RKO (cell line): ENCODE results near the gene AIG1.
"Not testable (repeated sequence)": the region's sequence is repeated elsewhere in the genome, so short reads cannot be mapped to it uniquely, and the experiment has no call there.

Experiments
- DNase-seq: peaks from one replicate; pipeline ENCODE4 v3.0.0-alpha.2; 2016; ENCODE audit warnings: low spot score

Gene AIG1

DNA sequence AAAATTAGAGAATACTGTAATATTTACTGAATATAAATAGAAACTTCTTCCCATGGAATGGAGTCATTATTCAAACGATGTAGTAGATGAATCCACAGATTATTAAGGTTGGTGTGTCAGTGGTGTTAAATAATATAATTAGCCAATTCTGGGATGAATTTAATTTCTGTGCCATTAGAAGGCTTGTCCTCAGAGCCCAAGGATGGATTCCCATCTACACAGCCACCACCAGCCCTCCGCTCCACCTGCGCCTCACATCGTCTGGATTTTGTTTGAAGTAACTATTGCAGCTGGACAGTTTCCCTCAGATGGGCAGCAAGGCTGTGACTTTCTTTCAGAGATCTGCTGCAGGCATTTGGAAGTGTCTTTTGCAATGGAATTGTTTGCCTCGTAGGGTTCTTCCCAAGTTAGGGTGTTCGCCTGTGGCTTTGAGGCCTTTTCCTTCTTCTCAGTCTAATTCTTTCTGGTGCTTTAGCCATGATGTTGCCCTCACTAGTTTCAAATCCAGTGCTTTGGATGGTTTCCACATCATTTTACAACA is 104.7 kb downstream of the AIG1 start:
- no peak for DNase-seq

DNA sequence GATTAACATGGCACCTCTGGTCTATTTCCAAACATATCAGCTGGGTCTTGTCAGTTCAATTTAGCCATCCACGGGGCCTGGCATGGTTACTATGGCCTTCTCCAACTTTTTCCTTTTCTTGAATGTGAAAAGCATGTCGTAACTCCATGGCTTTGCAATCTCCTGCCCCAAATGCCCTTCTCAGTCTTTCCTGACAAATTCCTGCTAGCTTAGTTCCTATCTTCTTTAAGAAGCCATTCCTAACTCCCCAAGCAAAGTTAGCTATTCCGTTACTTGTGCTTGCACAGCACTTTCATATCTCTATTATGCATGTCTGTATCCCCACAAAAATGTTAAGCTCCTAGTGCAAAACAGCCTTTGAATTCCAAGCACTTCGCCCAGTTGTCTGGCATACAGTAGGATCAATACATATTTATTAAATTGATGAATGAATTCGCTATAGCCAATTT is 105.6 kb downstream of the AIG1 start:
- DNase-seq = no peak

DNA sequence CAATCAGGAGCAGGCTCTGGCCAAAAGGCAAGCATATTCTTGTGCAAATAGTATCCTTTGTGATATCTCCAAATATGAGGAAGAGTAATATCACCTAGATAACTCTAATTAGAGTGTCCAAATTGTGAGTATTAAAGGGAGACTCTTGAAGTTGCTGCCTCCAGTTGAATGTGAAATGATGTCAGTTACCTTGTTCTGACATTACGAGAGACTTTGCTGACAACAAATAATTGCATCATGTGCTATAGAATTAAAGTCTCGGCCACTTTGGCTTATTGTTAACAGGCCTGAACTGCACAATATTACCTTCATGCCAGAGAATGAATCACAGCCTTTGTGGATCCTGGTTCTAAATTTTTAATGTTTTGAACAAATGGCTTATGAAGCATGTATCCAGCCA is 106.5 kb downstream of the AIG1 start:
- no peak for DNase-seq

DNA sequence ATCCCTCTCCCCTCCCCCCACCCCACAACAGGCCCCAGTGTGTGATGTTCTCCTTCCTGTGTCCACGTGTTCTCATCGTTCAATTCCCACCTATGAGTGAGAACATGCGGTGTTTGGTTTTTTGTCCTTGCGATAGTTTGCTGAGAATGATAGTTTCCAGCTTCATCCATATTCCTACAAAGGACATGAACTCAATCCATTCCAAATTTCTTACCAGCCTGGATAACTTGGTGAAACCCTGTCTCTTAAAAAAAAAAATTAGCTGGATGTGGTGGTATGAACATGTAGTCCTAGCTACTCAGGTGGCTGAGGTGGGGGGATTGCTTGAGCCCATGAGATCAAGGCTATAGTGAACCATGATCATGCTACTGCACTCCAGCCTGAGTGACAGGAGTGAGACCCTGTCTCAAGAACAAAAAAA is 107.7 kb downstream of the AIG1 start:
- not testable (repeated sequence) for DNase-seq

DNA sequence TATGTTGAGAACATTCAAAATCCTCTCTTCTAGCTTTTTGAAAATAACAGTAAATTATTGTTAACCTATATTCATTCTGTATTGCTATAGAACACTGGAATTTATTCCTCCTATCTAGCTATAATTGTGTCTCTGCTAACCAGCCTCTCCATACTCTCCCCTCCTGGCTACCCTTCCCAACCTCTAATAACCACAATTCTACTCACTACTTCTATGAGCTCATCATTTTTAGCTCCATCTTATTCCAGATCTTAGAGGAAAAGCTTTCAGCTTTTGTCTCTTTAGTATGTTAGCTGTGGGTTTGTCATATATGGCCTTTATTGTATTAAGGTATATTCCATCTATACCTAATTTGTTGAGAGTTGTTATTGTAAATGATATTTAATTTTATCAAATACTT is 108.8 kb downstream of the AIG1 start:
- DNase-seq = no peak

DNA sequence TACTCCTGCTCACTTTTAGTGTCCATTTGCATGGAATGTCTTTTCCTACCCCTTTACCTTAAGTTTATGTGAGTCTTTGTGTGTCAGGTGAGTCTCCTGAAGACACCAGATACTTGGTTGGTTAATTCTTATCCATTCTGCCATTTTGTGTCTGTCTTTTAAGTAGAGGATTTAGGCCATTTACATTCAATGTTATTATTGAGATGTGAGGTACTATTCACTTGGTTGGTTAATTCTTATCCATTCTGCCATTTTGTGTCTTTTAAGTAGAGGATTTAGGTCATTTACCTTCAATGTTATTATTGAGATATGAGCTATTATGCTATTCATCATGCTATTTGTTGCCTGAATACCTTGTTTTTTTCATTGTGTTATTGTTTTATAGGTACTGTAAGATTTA is 113.8 kb downstream of the AIG1 start:
- no peak for DNase-seq

DNA sequence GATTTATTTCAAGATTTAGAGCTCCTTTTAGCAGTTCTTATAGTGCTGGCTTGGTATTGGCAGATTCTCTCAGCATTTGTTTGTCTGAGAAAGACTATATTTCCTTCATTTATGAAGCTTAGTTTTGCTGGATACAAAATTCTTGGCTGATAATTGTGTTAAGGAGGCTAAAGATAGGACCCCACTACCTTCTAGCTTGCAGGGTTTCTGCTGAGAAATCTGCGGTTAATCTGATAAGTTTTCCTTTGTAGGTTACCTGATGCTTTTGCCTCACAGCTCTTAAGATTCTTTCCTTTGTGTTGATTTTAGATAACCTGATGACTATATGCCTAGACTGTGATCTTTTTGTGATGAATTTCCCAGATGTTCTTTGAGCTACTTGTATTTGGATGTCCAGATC is 114.3 kb downstream of the AIG1 start:
- DNase-seq = no peak

DNA sequence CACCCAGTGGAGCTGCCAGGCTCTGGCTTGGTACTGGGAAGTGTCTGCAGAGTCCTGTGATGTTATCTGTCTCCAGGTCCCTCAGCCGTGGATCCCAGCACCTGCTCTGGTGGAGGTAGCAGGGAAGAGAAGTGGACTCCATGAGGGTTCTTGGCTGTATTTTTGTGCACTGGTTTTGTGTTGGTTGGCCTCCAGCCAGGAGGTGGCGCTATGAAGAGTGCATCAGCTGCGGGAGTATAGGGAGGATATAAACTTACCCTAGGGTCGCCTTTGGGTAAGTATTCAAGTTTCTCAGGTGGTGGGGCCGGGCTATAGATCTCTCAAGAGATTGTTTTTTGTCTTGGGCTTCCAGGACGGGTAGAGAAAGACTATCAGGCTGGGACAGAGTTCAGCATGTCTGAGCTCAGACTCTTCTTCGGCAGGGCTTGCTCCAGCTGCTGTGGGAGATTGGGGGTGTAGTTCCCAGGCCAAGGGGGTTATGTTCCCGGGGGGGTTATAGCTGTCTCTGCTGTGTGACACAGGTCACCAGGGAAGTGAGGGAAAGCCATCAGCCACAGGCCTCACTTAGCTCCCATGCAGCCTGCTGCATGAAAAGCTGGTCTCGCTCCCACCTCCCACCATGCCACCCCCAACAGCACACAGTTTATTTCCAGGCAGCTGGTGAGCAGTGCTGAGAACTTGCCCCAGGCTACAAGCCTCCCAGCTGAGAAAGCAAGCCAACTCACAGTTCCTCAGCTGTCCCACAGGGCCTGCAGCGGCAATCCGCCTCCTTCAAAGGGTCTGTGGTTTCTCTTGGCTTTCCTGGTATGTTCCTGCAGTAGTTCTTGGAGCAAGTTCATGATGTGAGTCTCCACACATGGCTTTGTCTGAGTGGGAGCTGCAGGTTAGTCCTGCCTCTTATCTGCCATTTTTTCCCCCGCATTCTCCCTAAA is 115.7 kb downstream of the AIG1 start:
- DNase-seq = no peak

DNA sequence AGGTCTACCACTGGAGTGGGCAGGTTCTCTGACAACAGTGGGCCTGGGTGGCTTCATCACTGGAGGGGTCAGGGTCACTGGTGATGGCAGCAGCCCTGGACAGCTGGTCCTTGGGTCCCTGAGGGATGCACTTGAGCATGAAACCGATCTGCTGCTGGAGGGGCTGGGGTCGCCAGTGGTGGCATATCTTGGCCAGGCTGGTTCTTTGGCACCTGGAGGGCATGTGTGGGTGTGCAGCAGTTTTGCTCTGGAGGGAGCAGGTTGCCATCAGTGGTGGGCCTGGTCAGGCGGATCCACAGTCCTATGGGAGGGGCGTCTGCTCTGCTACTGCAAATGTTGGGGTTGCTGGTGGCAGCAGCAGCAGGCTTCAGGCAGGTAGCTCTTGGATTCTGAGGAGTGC is 117.0 kb downstream of the AIG1 start:
- DNase-seq = no peak

DNA sequence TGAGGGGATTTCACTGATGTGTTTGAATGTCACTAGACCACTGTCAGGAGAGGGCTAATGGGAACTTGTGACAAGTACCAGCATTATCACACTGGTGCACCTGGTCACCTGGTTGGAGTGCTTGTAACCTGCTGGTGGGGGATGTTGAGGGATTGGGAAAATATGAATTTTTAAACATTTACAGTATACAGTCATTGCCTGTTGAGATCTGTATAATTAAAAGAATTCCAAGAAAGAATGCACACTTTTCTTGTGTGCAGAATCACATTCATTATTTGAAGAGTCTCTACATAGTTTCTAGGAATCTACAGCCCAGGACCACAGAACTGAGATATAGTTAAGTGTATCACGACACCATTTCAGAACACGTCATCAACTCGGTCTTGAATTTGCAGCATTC is 118.4 kb downstream of the AIG1 start:
- no peak for DNase-seq

DNA sequence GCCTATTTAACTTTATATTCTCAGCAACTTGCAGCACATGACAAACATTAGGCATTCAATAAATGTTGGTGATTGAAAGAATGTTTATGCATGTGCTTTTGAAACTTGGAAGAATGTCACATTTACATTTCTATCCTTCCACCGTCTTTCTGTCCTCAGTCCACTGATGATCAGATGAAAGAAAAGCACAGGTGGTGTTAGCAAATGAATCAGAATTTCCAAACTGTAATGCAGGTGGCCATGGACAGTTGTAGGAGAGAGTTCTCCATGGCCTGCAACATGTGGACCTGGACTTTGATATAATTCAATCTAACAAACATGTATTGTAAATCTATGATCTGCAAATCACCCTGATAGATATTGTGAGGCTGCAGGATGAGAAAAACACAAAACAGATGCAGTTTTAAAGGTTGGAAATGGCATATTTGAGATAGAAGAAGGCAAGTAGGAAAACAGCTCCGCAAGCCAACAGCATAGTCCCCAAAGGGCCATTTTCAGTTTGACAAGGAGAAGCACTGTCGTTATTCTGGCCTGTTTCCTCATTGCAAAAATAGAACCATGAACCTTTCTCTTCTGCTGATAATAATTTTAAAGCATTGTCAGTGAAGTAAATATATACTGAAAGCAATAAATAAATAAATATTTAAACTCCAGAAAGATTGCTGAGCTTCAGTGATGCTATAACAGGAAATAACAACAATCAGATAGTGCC is 119.4 kb downstream of the AIG1 start:
- DNase-seq = no peak

DNA sequence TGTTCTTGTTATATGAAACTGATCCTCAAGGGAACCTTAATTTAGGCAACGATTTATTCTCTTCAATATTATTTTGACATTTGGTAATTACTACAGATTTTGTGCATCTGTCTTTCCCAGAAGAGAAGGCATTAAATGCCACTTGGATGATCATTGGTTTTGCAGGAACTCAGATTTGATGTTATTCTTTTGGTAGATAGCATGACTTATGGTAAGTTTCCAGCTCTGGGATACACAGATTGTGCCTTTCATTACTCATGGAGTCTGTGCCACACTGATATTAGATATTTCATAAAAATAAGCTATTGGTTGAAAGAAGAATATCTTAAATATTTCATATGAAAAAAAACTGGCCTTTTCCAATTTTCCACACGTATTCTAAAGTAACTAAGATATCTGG is 120.1 kb downstream of the AIG1 start:
- no peak for DNase-seq

DNA sequence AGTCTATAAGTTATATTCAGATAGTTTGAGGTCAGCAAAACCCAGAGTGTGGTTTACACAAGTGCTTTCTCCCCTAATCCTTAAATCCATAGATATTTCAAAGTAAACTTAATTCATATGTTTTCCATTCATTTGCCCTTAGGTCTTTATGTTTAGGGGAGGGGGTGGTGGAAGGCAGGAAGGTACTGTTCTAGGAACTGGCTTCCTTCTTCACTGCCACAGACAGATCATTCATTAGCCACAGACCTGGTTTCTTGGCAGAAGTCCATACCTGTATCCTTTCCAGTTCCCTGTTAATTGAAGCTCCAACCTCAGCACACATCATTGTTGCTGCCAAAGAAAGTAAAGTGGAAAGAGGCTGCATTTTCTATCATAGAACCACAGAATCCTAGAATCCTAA is 123.0 kb downstream of the AIG1 start:
- DNase-seq = no peak

DNA sequence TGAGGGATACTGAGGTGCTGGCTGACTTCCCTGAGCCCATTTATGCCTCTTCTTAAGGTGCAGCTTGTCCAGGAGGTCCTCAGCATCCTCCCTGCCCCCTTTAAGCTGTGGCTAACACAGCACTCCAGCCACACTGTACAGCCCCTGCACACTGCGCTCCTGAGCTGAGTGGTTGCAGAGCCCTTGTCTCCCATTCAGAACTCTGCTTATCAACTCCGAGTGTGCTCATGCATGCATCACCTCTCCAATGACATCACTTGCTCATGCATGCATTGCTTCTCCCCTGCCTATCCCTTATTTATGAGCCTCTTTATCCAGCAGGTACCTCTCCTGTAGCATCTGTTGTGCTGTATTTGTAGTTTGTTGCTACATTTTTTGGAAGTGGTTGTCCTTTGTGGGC is 124.6 kb downstream of the AIG1 start:
- no peak for DNase-seq

DNA sequence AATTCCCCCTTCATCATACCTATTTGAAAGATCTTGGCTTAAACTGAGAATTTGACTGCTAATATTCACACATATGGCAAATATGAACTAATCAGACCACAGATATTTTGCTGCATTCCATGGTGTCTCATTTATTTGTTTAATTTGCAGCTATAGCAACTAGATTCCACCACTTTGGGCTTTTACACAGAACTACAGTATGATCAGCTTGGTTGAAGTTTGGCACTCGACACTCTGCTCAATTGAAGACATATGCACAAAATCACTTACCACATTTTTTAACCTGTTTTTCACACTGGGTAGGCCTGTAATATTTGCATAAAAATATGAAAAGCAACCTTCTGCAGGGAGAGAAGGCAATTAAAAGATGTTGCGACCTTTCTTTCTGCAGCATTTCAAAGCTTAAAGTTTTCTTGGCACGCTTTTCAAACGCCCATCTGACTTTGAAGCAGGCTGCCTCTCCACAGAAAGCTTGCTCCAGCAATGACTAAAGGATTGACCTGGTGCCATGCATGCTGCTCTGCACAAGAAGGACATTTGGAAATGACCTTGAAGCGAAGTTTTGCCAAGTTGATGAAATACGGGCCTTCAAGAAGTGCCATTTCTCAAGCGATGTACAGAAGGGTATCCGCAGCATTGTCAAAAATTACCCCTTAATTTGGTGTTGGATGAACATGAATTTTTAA is 126.7 kb downstream of the AIG1 start:
- no peak for DNase-seq

DNA sequence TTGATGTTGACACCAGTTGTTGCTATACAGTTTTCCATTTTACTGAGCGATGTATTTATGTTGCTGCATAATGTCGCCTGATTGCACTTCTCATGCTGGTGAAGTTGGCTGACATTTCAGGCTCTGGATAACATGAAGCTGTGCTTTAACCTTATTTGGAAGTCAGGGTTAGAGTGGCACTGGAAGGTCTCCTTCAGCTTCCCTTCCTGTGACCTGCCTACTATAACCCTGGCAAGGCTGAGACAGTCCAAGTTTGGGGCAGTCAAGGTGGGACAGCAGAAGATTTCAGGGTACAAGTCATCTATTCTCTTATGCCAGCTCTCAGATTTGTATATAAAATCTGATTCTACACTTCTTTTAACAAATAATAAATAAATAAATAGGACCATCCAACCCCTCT is 127.6 kb downstream of the AIG1 start:
- no peak for DNase-seq

DNA sequence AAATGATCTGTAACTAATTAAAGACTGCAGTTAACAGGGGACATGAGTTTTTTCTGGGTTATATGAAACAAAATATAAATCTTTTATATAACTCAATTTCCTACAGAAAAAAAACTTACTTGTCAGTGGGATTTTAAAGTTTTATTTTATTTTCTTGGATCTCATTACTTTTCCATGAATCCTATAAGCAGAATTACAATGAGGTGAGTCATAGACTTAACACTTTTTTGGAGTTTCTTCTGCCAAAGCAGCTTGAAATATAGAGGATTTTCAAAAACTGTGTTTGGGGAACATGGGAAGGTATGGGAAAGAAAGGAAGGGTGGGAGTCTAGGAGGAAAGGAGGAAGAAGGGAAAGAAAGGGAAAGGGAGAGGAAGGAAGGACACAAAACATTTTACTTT is 130.7 kb downstream of the AIG1 start:
- DNase-seq = no peak

DNA sequence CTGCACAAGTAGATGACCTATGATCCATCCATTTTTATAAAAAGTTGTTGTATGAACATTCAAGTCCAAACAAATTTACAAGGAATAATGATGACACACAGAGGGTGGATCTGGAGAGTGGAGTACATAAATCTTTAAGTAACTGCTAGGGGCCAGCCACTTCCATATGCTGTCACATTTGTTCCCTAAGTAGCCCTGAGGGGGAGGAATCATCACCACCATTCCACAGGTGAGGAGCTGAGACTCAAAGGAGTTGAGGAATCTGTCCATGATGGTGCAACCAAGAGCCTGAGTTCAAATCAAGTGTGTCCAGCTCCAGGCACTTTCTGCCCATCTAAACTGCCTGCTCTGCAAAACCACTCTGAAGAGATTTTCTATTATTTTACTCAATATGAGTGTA is 132.1 kb downstream of the AIG1 start:
- DNase-seq = no peak

DNA sequence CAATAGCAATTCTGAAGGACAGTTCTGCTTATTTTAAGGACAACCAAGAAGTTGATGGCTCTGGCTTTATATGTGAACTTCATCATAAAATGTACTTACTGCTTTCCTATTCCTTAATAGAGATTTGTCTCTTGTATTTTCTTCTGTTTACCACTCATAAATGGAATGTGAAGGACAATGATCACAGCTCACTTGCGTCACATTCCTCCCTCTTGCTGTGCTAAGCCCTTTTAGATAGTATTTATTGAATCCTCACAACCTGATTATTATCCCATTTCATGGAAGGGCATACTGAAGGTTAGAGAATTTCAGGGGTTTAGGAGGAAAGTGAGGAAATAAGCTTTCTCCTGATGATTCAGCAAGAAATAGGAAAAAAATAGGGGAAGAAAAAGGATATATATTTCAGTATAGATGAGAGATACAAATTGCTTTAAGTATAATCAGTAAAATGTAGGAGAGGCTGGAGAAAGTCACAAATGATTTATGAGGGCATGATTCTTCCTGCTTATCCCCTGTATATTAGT is 132.9 kb downstream of the AIG1 start:
- no peak for DNase-seq

DNA sequence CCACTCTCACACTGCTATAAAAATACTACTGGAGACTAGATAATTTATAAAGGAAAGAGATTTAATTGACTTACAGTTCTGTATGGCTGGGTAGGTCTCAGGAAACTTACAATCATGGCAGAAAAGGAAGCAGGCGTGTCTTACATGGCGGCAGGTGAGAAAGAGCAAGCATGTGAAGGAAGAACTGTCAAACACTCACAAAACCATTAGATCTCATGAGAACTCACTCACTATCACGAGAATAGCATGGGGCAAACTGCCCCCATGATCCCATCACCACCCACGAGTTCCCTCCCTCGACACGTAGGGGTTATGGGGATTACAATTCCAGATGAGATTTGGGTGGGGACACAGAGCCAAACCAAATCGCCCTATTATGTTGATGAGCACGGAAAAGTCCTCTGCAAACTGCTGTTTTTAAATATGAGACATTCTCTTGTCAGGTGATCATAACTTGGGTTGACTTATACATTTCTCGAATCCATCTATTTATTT is 133.5 kb downstream of the AIG1 start:
- DNase-seq = no peak

DNA sequence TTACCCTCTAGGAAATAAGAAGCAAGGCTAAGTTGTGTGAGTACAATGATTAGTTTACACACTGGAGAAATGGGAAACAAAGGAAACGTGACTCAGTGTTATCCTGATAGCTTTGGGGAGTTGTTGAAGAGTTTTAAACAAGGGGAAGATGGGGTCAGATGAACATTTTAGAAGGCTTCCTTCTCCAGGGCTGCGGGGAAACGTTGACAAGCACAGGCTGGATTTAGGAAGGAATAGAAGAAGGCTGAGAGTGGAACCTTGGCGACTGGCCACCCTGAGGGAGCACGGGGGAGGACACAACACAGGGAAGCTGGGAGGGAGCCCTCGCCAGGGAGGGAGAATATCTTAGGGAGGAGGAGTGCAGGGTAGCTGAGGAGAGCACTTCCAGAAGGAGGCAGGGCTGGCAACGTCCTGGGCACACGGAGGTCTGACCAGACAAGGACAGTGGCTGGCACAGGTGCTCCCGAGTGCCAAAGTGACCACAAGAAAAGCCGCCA is 134.7 kb downstream of the AIG1 start:
- no peak for DNase-seq
